ENCODE results near the gene NINL.

The NINL gene

GRCh38 chr20:25486377-25486776, 99.0 kb downstream of the NINL start:
- peaks cover 12% of the 10 kb centered on the region for H3K4me1 ChIP-seq (ENCODE audit: control insufficient read depth, insufficient read depth, low read length)

GRCh38 chr20:25485872-25486271, 99.5 kb downstream of the NINL start:
- Histone ChIP-seq H3K9me3 (replicated peaks; ENCODE audit: low read length) (no peaks in the 10 kb centered on the region), H3K4me2 (ENCODE audit: low read length) (no peak overlapping the region), H3K4me1 (ENCODE audit: control insufficient read depth, insufficient read depth, low read length) (peaks cover 12% of the 10 kb centered on the region), H3K4me3 (ENCODE audit: low read length) (no peak overlapping the region), H3K27me3 (ENCODE audit: control insufficient read depth, insufficient read depth, low read length) (no peaks in the 10 kb centered on the region), H3K36me3 (ENCODE audit: insufficient read depth, low read length) (peaks cover 2% of the 10 kb centered on the region), H3K9ac (ENCODE audit: low read depth, low read length) (no peak overlapping the region)

More at GRCh38 chr20:25486377-25486776, 99.0 kb downstream of the NINL start:
- Histone ChIP-seq H3K9ac (ENCODE audit: low read depth, low read length) (no peak overlapping the region), H3K4me2 (ENCODE audit: low read length) (no peak overlapping the region), H3K36me3 (ENCODE audit: insufficient read depth, low read length) (peaks cover under 1% of the 10 kb centered on the region), H3K27me3 (ENCODE audit: control insufficient read depth, insufficient read depth, low read length) (no peaks in the 10 kb centered on the region), H3K4me3 (ENCODE audit: low read length) (no peak overlapping the region), H3K9me3 (replicated peaks; ENCODE audit: low read length) (no peaks in the 10 kb centered on the region)

GRCh38 chr20:25484911-25485511, 100.3 kb downstream of the NINL start:
- Histone ChIP-seq H3K36me3 (ENCODE audit: insufficient read depth, low read length) (peaks cover 2% of the 10 kb centered on the region), H3K4me2 (ENCODE audit: low read length) (no peak overlapping the region), H3K4me3 (ENCODE audit: low read length) (no peak overlapping the region), H3K9me3 (replicated peaks; ENCODE audit: low read length) (no peaks in the 10 kb centered on the region), H3K27me3 (ENCODE audit: control insufficient read depth, insufficient read depth, low read length) (no peaks in the 10 kb centered on the region), H3K4me1 (ENCODE audit: control insufficient read depth, insufficient read depth, low read length) (peaks cover 12% of the 10 kb centered on the region), H3K9ac (ENCODE audit: low read depth, low read length) (no peak overlapping the region)

GRCh38 chr20:25484224-25484846, 101.0 kb downstream of the NINL start:
- peaks cover 12% of the 10 kb centered on the region for H3K4me1 ChIP-seq (ENCODE audit: control insufficient read depth, insufficient read depth, low read length)
- no peak overlapping the region for H3K4me3 ChIP-seq (ENCODE audit: low read length)
- H3K27me3 ChIP-seq (ENCODE audit: control insufficient read depth, insufficient read depth, low read length): no peaks in the 10 kb centered on the region
- no peaks in the 10 kb centered on the region for H3K9me3 ChIP-seq (replicated peaks; ENCODE audit: low read length)
- H3K4me2 ChIP-seq (ENCODE audit: low read length): no peak overlapping the region
- peaks cover 3% of the 10 kb centered on the region for H3K36me3 ChIP-seq (ENCODE audit: insufficient read depth, low read length)
- H3K9ac ChIP-seq (ENCODE audit: low read depth, low read length): no peak overlapping the region

GRCh38 chr20:25483431-25484132, 101.7 kb downstream of the NINL start:
- no peak overlapping the region for H3K4me3 ChIP-seq (ENCODE audit: low read length)
- H3K27me3 ChIP-seq (ENCODE audit: control insufficient read depth, insufficient read depth, low read length): no peaks in the 10 kb centered on the region
- no peak overlapping the region for H3K9ac ChIP-seq (ENCODE audit: low read depth, low read length)
- H3K4me2 ChIP-seq (ENCODE audit: low read length): no peak overlapping the region
- H3K4me1 ChIP-seq (ENCODE audit: control insufficient read depth, insufficient read depth, low read length): peaks cover 12% of the 10 kb centered on the region
- H3K9me3 ChIP-seq (replicated peaks; ENCODE audit: low read length): no peaks in the 10 kb centered on the region
- H3K36me3 ChIP-seq (ENCODE audit: insufficient read depth, low read length): peaks cover 5% of the 10 kb centered on the region

GRCh38 chr20:25481918-25482253, 103.4 kb downstream of the NINL start:
- Histone ChIP-seq H3K4me1 (ENCODE audit: control insufficient read depth, insufficient read depth, low read length) (peaks cover 12% of the 10 kb centered on the region), H3K4me2 (ENCODE audit: low read length) (no peak overlapping the region), H3K27me3 (ENCODE audit: control insufficient read depth, insufficient read depth, low read length) (no peaks in the 10 kb centered on the region), H3K36me3 (ENCODE audit: insufficient read depth, low read length) (peaks cover 5% of the 10 kb centered on the region), H3K9ac (ENCODE audit: low read depth, low read length) (no peak overlapping the region), H3K4me3 (ENCODE audit: low read length) (no peak overlapping the region), H3K9me3 (replicated peaks; ENCODE audit: low read length) (no peaks in the 10 kb centered on the region)

- H3K27me3 ChIP-seq (ENCODE audit: control insufficient read depth, insufficient read depth, low read length): no peaks in the 10 kb centered on the region
- no peak overlapping the region for H3K4me2 ChIP-seq (ENCODE audit: low read length)
- H3K4me3 ChIP-seq (ENCODE audit: low read length): no peak overlapping the region
- no peaks in the 10 kb centered on the region for H3K9me3 ChIP-seq (replicated peaks; ENCODE audit: low read length)
- peaks cover 5% of the 10 kb centered on the region for H3K36me3 ChIP-seq (ENCODE audit: insufficient read depth, low read length)
- H3K9ac ChIP-seq (ENCODE audit: low read depth, low read length): no peak overlapping the region
- H3K4me1 ChIP-seq (ENCODE audit: control insufficient read depth, insufficient read depth, low read length): peaks cover 12% of the 10 kb centered on the region
These were observed 104.0 kb downstream of the NINL start for GRCh38 chr20:25481235-25481917.

- no peaks in the 10 kb centered on the region for H3K9me3 ChIP-seq (replicated peaks; ENCODE audit: low read length)
- no peak overlapping the region for H3K4me2 ChIP-seq (ENCODE audit: low read length)
- H3K36me3 ChIP-seq (ENCODE audit: insufficient read depth, low read length): peaks cover 5% of the 10 kb centered on the region
- H3K9ac ChIP-seq (ENCODE audit: low read depth, low read length): no peak overlapping the region
- H3K27me3 ChIP-seq (ENCODE audit: control insufficient read depth, insufficient read depth, low read length): no peaks in the 10 kb centered on the region
- no peak overlapping the region for H3K4me3 ChIP-seq (ENCODE audit: low read length)
- H3K4me1 ChIP-seq (ENCODE audit: control insufficient read depth, insufficient read depth, low read length): peaks cover 12% of the 10 kb centered on the region
These were observed 104.5 kb downstream of the NINL start for GRCh38 chr20:25480797-25481196.

GRCh38 chr20:25480156-25480555, 105.2 kb downstream of the NINL start:
- no peak overlapping the region for H3K9ac ChIP-seq (ENCODE audit: low read depth, low read length)
- no peak overlapping the region for H3K4me2 ChIP-seq (ENCODE audit: low read length)
- H3K9me3 ChIP-seq (replicated peaks; ENCODE audit: low read length): no peaks in the 10 kb centered on the region
- H3K36me3 ChIP-seq (ENCODE audit: insufficient read depth, low read length): peaks cover 5% of the 10 kb centered on the region
- no peak overlapping the region for H3K4me3 ChIP-seq (ENCODE audit: low read length)
- no peaks in the 10 kb centered on the region for H3K27me3 ChIP-seq (ENCODE audit: control insufficient read depth, insufficient read depth, low read length)
- peaks cover 11% of the 10 kb centered on the region for H3K4me1 ChIP-seq (ENCODE audit: control insufficient read depth, insufficient read depth, low read length)

GRCh38 chr20:25479638-25480037, 105.7 kb downstream of the NINL start:
- peaks cover 5% of the 10 kb centered on the region for H3K36me3 ChIP-seq (ENCODE audit: insufficient read depth, low read length)
- H3K4me2 ChIP-seq (ENCODE audit: low read length): no peak overlapping the region
- H3K4me1 ChIP-seq (ENCODE audit: control insufficient read depth, insufficient read depth, low read length): peaks cover 6% of the 10 kb centered on the region
- H3K9ac ChIP-seq (ENCODE audit: low read depth, low read length): no peak overlapping the region
- H3K4me3 ChIP-seq (ENCODE audit: low read length): no peak overlapping the region
- no peaks in the 10 kb centered on the region for H3K9me3 ChIP-seq (replicated peaks; ENCODE audit: low read length)
- H3K27me3 ChIP-seq (ENCODE audit: control insufficient read depth, insufficient read depth, low read length): no peaks in the 10 kb centered on the region

GRCh38 chr20:25478889-25479568, 106.3 kb downstream of the NINL start:
- no peak overlapping the region for H3K9ac ChIP-seq (ENCODE audit: low read depth, low read length)
- H3K4me1 ChIP-seq (ENCODE audit: control insufficient read depth, insufficient read depth, low read length): no peaks in the 10 kb centered on the region
- H3K27me3 ChIP-seq (ENCODE audit: control insufficient read depth, insufficient read depth, low read length): no peaks in the 10 kb centered on the region
- no peaks in the 10 kb centered on the region for H3K9me3 ChIP-seq (replicated peaks; ENCODE audit: low read length)
- no peak overlapping the region for H3K4me2 ChIP-seq (ENCODE audit: low read length)
- H3K36me3 ChIP-seq (ENCODE audit: insufficient read depth, low read length): peaks cover 5% of the 10 kb centered on the region
- H3K4me3 ChIP-seq (ENCODE audit: low read length): no peak overlapping the region

Measured in skeletal muscle satellite cell (primary cell).